Measurements from ENCODE around the gene SYNGAP1.
"Not testable (repeated sequence)": the region's sequence is repeated elsewhere in the genome, so short reads cannot be mapped to it uniquely, and the experiment has no call there.

Gene SYNGAP1

GRCh38 chr6:33481192-33481591, 61.3 kb downstream of the SYNGAP1 start:
- DNase-seq (ENCODE audit: low read depth): no peak

- not testable (repeated sequence) for DNase-seq (ENCODE audit: low read depth)
Observed at GRCh38 chr6:33482620-33483019, 62.8 kb downstream of the SYNGAP1 start.

- DNase-seq (ENCODE audit: low read depth): no peak
Observed at GRCh38 chr6:33483678-33484077, 63.8 kb downstream of the SYNGAP1 start.

GRCh38 chr6:33484673-33485262, 64.9 kb downstream of the SYNGAP1 start:
- DNase-seq (ENCODE audit: low read depth): not testable (repeated sequence)

GRCh38 chr6:33485680-33486079, 65.8 kb downstream of the SYNGAP1 start:
- not testable (repeated sequence) for DNase-seq (ENCODE audit: low read depth)

- DNase-seq (ENCODE audit: low read depth): no peak
Observed at GRCh38 chr6:33488339-33488738, 68.5 kb downstream of the SYNGAP1 start.

GRCh38 chr6:33490198-33490597, 70.3 kb downstream of the SYNGAP1 start:
- DNase-seq (ENCODE audit: low read depth): no peak

GRCh38 chr6:33490621-33491020, 70.8 kb downstream of the SYNGAP1 start:
- DNase-seq (ENCODE audit: low read depth): no peak

GRCh38 chr6:33492093-33492492, 72.2 kb downstream of the SYNGAP1 start:
- no peak for DNase-seq (ENCODE audit: low read depth)

- DNase-seq (ENCODE audit: low read depth): no peak
Observed at GRCh38 chr6:33497157-33497556, 77.3 kb downstream of the SYNGAP1 start.

GRCh38 chr6:33502486-33502885, 82.6 kb downstream of the SYNGAP1 start:
- no peak for DNase-seq (ENCODE audit: low read depth)

- DNase-seq (ENCODE audit: low read depth): no peak
Observed at GRCh38 chr6:33504486-33504885, 84.6 kb downstream of the SYNGAP1 start.
